GM12864 (cell line): ENCODE measurements around the gene DCHS1.
A peak's percentile ranks its signal among the peaks of the same experiment; 100 is the strongest.

ENCODE experiments used
- DNase-seq: peaks from one replicate; pipeline ENCODE4 v3.0.0-alpha.2; 2011; ENCODE audit warnings: low read depth
- H3K4me3 ChIP-seq: 2 replicates; pipeline ENCODE4 v1.5.1; 2011; ENCODE audit warnings: mild to moderate bottlenecking, low read depth, low read length, control low read depth
- TF ChIP-seq, protein P1 (sequence below): IDR thresholded peaks from 2 replicates; pipeline ENCODE4 v1.5.1; 2011; ENCODE audit warnings: low read depth, mild to moderate bottlenecking, moderate library complexity, low read length, control low read depth, inconsistent platforms; ENCODE audit errors: missing control alignments

Gene DCHS1

DNA sequence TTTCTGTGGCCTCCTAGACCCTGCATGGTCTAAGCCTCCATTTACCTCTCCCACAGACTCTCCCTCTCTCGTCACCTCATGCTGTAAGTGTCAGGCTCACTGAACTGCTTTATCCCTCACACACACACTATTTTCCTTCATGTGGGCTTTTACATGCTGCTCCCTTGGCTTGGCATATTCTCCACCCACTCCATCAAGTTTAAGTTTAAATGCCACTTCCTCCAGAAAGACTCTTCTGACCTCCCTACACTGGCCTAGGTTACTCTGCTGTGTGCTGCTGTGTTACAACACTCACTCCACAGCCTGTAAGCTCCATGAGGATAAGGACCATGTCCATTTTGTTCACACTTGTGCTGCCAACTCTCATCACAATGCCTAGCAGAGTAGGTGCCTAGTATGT lies 2.5 kb downstream of the DCHS1 start:
- no peak overlapping the region for H3K4me3 ChIP-seq
- TF ChIP-seq, protein P1, sequence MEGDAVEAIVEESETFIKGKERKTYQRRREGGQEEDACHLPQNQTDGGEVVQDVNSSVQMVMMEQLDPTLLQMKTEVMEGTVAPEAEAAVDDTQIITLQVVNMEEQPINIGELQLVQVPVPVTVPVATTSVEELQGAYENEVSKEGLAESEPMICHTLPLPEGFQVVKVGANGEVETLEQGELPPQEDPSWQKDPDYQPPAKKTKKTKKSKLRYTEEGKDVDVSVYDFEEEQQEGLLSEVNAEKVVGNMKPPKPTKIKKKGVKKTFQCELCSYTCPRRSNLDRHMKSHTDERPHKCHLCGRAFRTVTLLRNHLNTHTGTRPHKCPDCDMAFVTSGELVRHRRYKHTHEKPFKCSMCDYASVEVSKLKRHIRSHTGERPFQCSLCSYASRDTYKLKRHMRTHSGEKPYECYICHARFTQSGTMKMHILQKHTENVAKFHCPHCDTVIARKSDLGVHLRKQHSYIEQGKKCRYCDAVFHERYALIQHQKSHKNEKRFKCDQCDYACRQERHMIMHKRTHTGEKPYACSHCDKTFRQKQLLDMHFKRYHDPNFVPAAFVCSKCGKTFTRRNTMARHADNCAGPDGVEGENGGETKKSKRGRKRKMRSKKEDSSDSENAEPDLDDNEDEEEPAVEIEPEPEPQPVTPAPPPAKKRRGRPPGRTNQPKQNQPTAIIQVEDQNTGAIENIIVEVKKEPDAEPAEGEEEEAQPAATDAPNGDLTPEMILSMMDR = no peak
- DNase-seq = no peak

GRCh38 chr11:6652182-6652581 lies 3.4 kb downstream of the DCHS1 start:
- TF ChIP-seq, protein P1 = no peak
- H3K4me3 ChIP-seq = no peak overlapping the region
- DNase-seq = no peak

DNA sequence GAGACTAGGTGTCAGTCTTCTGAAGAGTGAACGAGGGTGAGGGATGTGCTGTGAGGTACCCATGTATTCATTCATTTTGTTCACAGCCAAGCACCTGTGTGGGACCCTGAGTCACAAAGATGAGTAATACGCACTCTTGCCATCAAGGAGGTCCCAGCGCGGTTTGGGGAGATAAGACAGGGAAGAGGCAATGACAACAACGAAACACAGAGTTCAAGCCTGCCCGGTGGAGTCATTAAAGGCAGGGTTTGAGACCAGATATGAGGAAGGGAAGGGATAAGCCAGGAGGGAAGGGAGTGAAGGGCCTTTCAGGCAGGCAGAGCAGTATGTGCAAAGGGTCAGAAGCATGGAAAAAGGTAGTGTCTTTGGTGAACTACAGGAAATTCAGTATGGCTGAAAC lies 4.6 kb downstream of the DCHS1 start:
- DNase-seq = no peak
- TF ChIP-seq, protein P1 = no peak

DNA sequence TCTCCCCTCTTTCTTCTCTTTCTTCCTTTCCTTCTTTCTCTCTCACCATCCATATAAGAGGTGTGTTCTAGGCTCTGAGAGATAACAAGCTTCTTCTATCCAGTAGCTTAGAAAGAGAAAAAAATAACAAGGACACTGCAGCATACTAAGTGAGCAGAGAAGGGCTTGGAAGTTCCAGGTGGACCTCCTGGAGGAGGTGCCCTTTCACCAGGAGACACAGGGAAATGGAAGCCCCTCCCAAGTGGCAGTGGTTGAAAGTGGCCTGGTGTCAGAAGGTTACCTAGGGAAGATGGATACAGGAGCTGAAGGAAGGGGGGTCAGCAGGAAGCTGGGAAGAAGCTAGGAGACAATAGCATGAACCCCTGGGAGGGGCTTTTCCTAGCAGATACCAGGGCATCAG lies 5.5 kb downstream of the DCHS1 start:
- no peak for DNase-seq
- no peak overlapping the region for H3K4me3 ChIP-seq
- TF ChIP-seq, protein P1 = no peak

More for the DNA sequence above, 4.6 kb downstream of the DCHS1 start:
- H3K4me3 ChIP-seq = no peak overlapping the region

GRCh38 chr11:6648501-6648900 lies 7.1 kb downstream of the DCHS1 start:
- TF ChIP-seq, protein P1 = no peak
- no peak overlapping the region for H3K4me3 ChIP-seq
- DNase-seq = no peak

- no peak for DNase-seq
- H3K4me3 ChIP-seq = no peak overlapping the region
- TF ChIP-seq, protein P1 = no peak
Measured at GRCh38 chr11:6647836-6648235, 7.8 kb downstream of the DCHS1 start.

- peak; percentile 46 for DNase-seq
- TF ChIP-seq, protein P1 = no peak
- H3K4me3 ChIP-seq = no peak overlapping the region
Measured at GRCh38 chr11:6646918-6647679, 8.5 kb downstream of the DCHS1 start.
